Measurements from ENCODE around the gene REEP3.
A peak's percentile ranks its signal among the peaks of the same experiment; 100 is the strongest.

Gene REEP3

GRCh38 chr10:63504145-63504881, 16.9 kb upstream of the REEP3 start:
- Histone ChIP-seq H4K8ac (ENCODE audit: low read length) (no peak overlapping the region), H2AK5ac (ENCODE audit: low read length, severe bottlenecking) (no peak overlapping the region), H2BK12ac (ENCODE audit: low read length in 2 of 2) (no peak overlapping the region), H3K27ac (ENCODE audit: low read length, poor library complexity, severe bottlenecking) (no peak overlapping the region), H4K91ac (ENCODE audit: low read length) (no peak overlapping the region), H3K79me1 (replicated peaks; ENCODE audit: low read length, poor library complexity, severe bottlenecking) (peaks cover 5% of the 10 kb centered on the region), H3K23ac (ENCODE audit: low read length in 2 of 2) (no peak overlapping the region), H3K27me3 (ENCODE audit: control insufficient read depth in 1 of 2, insufficient read depth in 1 of 2, low read length in 2 of 2) (no peaks in the 10 kb centered on the region), H3K4me1 (ENCODE audit: control insufficient read depth, insufficient read depth, low read depth, low read length) (peaks cover 3% of the 10 kb centered on the region), H2BK120ac (ENCODE audit: low read depth, low read length) (no peak overlapping the region), H3K36me3 (ENCODE audit: control insufficient read depth in 1 of 2, insufficient read depth in 2 of 2, low read depth in 1 of 2, low read length in 2 of 2) (no peaks in the 10 kb centered on the region), H2BK5ac (ENCODE audit: low read depth, low read length, poor library complexity, severe bottlenecking) (no peak overlapping the region), H3K4me3 (ENCODE audit: insufficient read depth in 1 of 2, low read depth in 1 of 2, low read length in 2 of 2) (no peak overlapping the region), H3K9me3 (ENCODE audit: control insufficient read depth, low read length) (no peaks in the 10 kb centered on the region), H3K18ac (ENCODE audit: low read depth in 1 of 2, low read length in 2 of 2) (no peak overlapping the region), H3K9ac (ENCODE audit: low read length) (no peak overlapping the region), H3K4me2 (ENCODE audit: low read length, poor library complexity, severe bottlenecking) (no peak overlapping the region), H2AFZ (ENCODE audit: low read depth, low read length) (no peak overlapping the region), H2BK15ac (ENCODE audit: low read depth, poor library complexity, severe bottlenecking) (no peak overlapping the region), H3K14ac (ENCODE audit: low read length in 2 of 2) (no peak overlapping the region), H3K4ac (ENCODE audit: low read depth in 1 of 2, low read length in 2 of 2) (no peak overlapping the region)
- no peak for DNase-seq
- 58% methylated on average over 3 of the region's 3 CpGs for WGBS

- H3K18ac ChIP-seq (ENCODE audit: low read depth in 1 of 2, low read length in 2 of 2), result no peak overlapping the region
- H3K4me1 ChIP-seq (ENCODE audit: control insufficient read depth, insufficient read depth, low read depth, low read length), result no peaks in the 10 kb centered on the region
- H3K14ac ChIP-seq (ENCODE audit: low read length in 2 of 2), result no peak overlapping the region
- no peak overlapping the region for H2BK5ac ChIP-seq (ENCODE audit: low read depth, low read length, poor library complexity, severe bottlenecking)
- H3K9me3 ChIP-seq (ENCODE audit: control insufficient read depth, low read length), result no peaks in the 10 kb centered on the region
- H3K4me3 ChIP-seq (ENCODE audit: insufficient read depth in 1 of 2, low read depth in 1 of 2, low read length in 2 of 2), result no peak overlapping the region
- no peaks in the 10 kb centered on the region for H3K27me3 ChIP-seq (ENCODE audit: control insufficient read depth in 1 of 2, insufficient read depth in 1 of 2, low read length in 2 of 2)
- no peak overlapping the region for H3K4ac ChIP-seq (ENCODE audit: low read depth in 1 of 2, low read length in 2 of 2)
- no peak overlapping the region for H3K27ac ChIP-seq (ENCODE audit: low read length, poor library complexity, severe bottlenecking)
- H2AFZ ChIP-seq (ENCODE audit: low read depth, low read length), result no peak overlapping the region
- H3K23ac ChIP-seq (ENCODE audit: low read length in 2 of 2), result no peak overlapping the region
- H2BK15ac ChIP-seq (ENCODE audit: low read depth, poor library complexity, severe bottlenecking), result no peak overlapping the region
- H3K36me3 ChIP-seq (ENCODE audit: control insufficient read depth in 1 of 2, insufficient read depth in 2 of 2, low read depth in 1 of 2, low read length in 2 of 2), result no peaks in the 10 kb centered on the region
- no peak overlapping the region for H3K9ac ChIP-seq (ENCODE audit: low read length)
- H4K8ac ChIP-seq (ENCODE audit: low read length), result no peak overlapping the region
- DNase-seq, result no peak
- peaks cover 2% of the 10 kb centered on the region for H3K79me1 ChIP-seq (replicated peaks; ENCODE audit: low read length, poor library complexity, severe bottlenecking)
- no peak overlapping the region for H2BK12ac ChIP-seq (ENCODE audit: low read length in 2 of 2)
- H4K91ac ChIP-seq (ENCODE audit: low read length), result no peak overlapping the region
- H2AK5ac ChIP-seq (ENCODE audit: low read length, severe bottlenecking), result no peak overlapping the region
- H3K4me2 ChIP-seq (ENCODE audit: low read length, poor library complexity, severe bottlenecking), result no peak overlapping the region
- WGBS, result 100% methylated on average over 2 of the region's 2 CpGs
- H2BK120ac ChIP-seq (ENCODE audit: low read depth, low read length), result no peak overlapping the region
These were observed 15.6 kb upstream of the REEP3 start for GRCh38 chr10:63505562-63505961.

- no peak overlapping the region for H2BK12ac ChIP-seq (ENCODE audit: low read length in 2 of 2)
- H3K4ac ChIP-seq (ENCODE audit: low read depth in 1 of 2, low read length in 2 of 2), result no peak overlapping the region
- no peaks in the 10 kb centered on the region for H3K27me3 ChIP-seq (ENCODE audit: control insufficient read depth in 1 of 2, insufficient read depth in 1 of 2, low read length in 2 of 2)
- no peak for DNase-seq
- no peak overlapping the region for H3K4me2 ChIP-seq (ENCODE audit: low read length, poor library complexity, severe bottlenecking)
- no peak overlapping the region for H3K18ac ChIP-seq (ENCODE audit: low read depth in 1 of 2, low read length in 2 of 2)
- no peak overlapping the region for H2AFZ ChIP-seq (ENCODE audit: low read depth, low read length)
- peaks cover 2% of the 10 kb centered on the region for H3K79me1 ChIP-seq (replicated peaks; ENCODE audit: low read length, poor library complexity, severe bottlenecking)
- no peak overlapping the region for H3K9ac ChIP-seq (ENCODE audit: low read length)
- H4K8ac ChIP-seq (ENCODE audit: low read length), result no peak overlapping the region
- WGBS, result 100% methylated on average over 1 of the region's 1 CpG
- no peak overlapping the region for H3K23ac ChIP-seq (ENCODE audit: low read length in 2 of 2)
- no peak overlapping the region for H2BK120ac ChIP-seq (ENCODE audit: low read depth, low read length)
- no peak overlapping the region for H2BK15ac ChIP-seq (ENCODE audit: low read depth, poor library complexity, severe bottlenecking)
- H3K36me3 ChIP-seq (ENCODE audit: control insufficient read depth in 1 of 2, insufficient read depth in 2 of 2, low read depth in 1 of 2, low read length in 2 of 2), result no peaks in the 10 kb centered on the region
- no peak overlapping the region for H3K4me3 ChIP-seq (ENCODE audit: insufficient read depth in 1 of 2, low read depth in 1 of 2, low read length in 2 of 2)
- H3K14ac ChIP-seq (ENCODE audit: low read length in 2 of 2), result peak overlapping the region in 1 of 2 experiments; percentile 57
- H3K9me3 ChIP-seq (ENCODE audit: control insufficient read depth, low read length), result no peaks in the 10 kb centered on the region
- H4K91ac ChIP-seq (ENCODE audit: low read length), result no peak overlapping the region
- H2AK5ac ChIP-seq (ENCODE audit: low read length, severe bottlenecking), result no peak overlapping the region
- no peak overlapping the region for H3K27ac ChIP-seq (ENCODE audit: low read length, poor library complexity, severe bottlenecking)
- no peak overlapping the region for H2BK5ac ChIP-seq (ENCODE audit: low read depth, low read length, poor library complexity, severe bottlenecking)
- no peaks in the 10 kb centered on the region for H3K4me1 ChIP-seq (ENCODE audit: control insufficient read depth, insufficient read depth, low read depth, low read length)
These were observed 14.6 kb upstream of the REEP3 start for GRCh38 chr10:63506554-63506953.

GRCh38 chr10:63515002-63515763, 6.0 kb upstream of the REEP3 start:
- 0% methylated on average over 5 of the region's 5 CpGs for WGBS

More at GRCh38 chr10:63515002-63515763, 6.0 kb upstream of the REEP3 start:
- H3K4me1 ChIP-seq (ENCODE audit: control insufficient read depth, insufficient read depth, low read depth, low read length), result peaks cover 4% of the 10 kb centered on the region
- no peak overlapping the region for H4K8ac ChIP-seq (ENCODE audit: low read length)
- peak overlapping the region; percentile 95 for H2BK5ac ChIP-seq (ENCODE audit: low read depth, low read length, poor library complexity, severe bottlenecking)
- H3K9me3 ChIP-seq (ENCODE audit: control insufficient read depth, low read length), result no peaks in the 10 kb centered on the region
- peak overlapping the region; percentile 82 for H3K9ac ChIP-seq (ENCODE audit: low read length)
- H3K27me3 ChIP-seq (ENCODE audit: control insufficient read depth in 1 of 2, insufficient read depth in 1 of 2, low read length in 2 of 2), result no peaks in the 10 kb centered on the region
- peak overlapping the region; percentile 54 for H3K4me2 ChIP-seq (ENCODE audit: low read length, poor library complexity, severe bottlenecking)
- peak overlapping the region; percentile 78 for H2AK5ac ChIP-seq (ENCODE audit: low read length, severe bottlenecking)
- no peak overlapping the region for H2AFZ ChIP-seq (ENCODE audit: low read depth, low read length)
- H3K23ac ChIP-seq (ENCODE audit: low read length in 2 of 2), result no peak overlapping the region
- H4K91ac ChIP-seq (ENCODE audit: low read length), result no peak overlapping the region
- no peaks in the 10 kb centered on the region for H3K79me1 ChIP-seq (replicated peaks; ENCODE audit: low read length, poor library complexity, severe bottlenecking)
- H3K18ac ChIP-seq (ENCODE audit: low read depth in 1 of 2, low read length in 2 of 2), result no peak overlapping the region
- peaks cover 0 to 4% of the 10 kb centered on the region in 2 experiments for H3K36me3 ChIP-seq (ENCODE audit: control insufficient read depth in 1 of 2, insufficient read depth in 2 of 2, low read depth in 1 of 2, low read length in 2 of 2)
- no peak overlapping the region for H3K14ac ChIP-seq (ENCODE audit: low read length in 2 of 2)
- no peak overlapping the region for H2BK15ac ChIP-seq (ENCODE audit: low read depth, poor library complexity, severe bottlenecking)
- peak; percentile 92 for DNase-seq
- no peak overlapping the region for H3K4ac ChIP-seq (ENCODE audit: low read depth in 1 of 2, low read length in 2 of 2)
- H3K27ac ChIP-seq (ENCODE audit: low read length, poor library complexity, severe bottlenecking), result peak overlapping the region; percentile 100
- H2BK120ac ChIP-seq (ENCODE audit: low read depth, low read length), result no peak overlapping the region
- no peak overlapping the region for H2BK12ac ChIP-seq (ENCODE audit: low read length in 2 of 2)
- peak overlapping the region in 1 of 2 experiments; percentile 57 for H3K4me3 ChIP-seq (ENCODE audit: insufficient read depth in 1 of 2, low read depth in 1 of 2, low read length in 2 of 2)

Measured in mesenchymal stem cell (in vitro differentiated cells and primary cell).